HG02610 (cell line): ENCODE data around the gene TLK2.
A peak's percentile ranks its signal among the peaks of the same experiment; 100 is the strongest.
"Not testable (repeated sequence)": the region's sequence is repeated elsewhere in the genome, so short reads cannot be mapped to it uniquely, and the experiment has no call there.

Experiments used
- ATAC-seq: cut with Tn5 transposase; IDR thresholded peaks from one replicate; pipeline ENCODE4 v1.9.1; 2021; ENCODE audit warnings: mild to moderate bottlenecking, moderate library complexity; ENCODE audit not compliant: unreplicated experiment

The TLK2 gene

DNA sequence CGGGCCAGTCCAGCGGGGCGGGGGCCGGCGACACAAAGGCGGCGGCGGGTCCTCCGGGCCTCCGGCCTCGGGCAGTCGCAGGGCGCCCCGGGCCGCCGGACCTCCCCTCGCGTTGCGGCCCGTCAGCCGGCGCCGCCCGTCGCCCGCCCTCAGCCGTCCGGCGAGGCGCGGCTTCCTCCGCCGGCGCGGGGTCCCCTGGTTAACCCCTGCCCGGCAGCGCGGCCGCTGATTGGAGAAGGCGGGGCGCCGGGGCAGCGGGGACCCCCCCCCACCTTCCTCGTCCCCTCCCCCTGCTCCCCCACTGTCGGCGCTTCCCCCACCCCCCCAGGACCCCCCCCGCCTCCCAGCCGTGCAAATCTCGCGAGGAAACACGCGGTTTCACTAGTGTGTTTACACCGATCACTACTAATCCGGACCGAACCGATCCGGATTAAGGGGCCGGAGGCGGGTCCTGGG lies at the start of gene TLK2:
Gene TLK2 (plus strand): TSS at position 402 of the 456 bp plus-strand sequence. CDS start 2,301 bp downstream, outside the sequence.
- ATAC-seq, result peak; percentile 77

DNA sequence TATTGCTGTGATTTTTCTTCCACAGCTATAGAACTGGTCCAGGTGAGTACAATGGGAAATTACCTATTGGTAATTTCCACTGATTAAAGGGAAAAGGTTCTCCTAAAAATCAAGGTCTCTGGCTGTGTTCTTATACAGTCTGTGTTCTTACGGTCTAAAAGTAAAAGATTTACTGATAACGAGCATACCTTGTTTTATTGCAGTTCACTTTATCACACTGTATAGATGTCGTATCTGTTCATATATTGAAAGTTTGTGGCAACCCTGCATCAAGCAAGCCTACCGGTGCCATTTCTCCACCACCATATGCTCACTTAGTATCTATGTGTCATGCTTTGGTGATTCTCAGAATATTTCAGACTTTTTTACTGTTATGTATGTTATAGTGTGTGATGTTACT lies 43.4 kb upstream of the TLK2 start:
- ATAC-seq, result not testable (repeated sequence)

DNA sequence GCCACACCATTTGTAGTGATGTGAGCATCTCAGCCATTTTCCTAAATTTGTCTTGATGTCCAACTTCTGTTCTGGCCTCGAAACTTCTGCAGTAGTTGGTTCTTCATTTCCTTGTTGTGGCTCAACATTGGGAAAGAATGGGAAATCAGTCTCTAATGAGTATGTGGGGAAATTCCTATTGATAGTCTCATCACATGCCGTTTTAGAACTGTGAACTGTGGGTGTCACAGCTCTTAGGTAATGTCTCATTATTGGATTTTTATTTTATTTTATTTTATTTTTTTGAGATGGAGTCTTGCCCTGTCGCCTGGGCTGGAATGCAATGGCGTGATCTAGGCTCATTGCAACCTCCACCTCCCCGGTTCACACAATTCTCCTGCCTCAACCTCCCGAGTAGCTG lies 37.4 kb upstream of the TLK2 start:
- not testable (repeated sequence) for ATAC-seq

DNA sequence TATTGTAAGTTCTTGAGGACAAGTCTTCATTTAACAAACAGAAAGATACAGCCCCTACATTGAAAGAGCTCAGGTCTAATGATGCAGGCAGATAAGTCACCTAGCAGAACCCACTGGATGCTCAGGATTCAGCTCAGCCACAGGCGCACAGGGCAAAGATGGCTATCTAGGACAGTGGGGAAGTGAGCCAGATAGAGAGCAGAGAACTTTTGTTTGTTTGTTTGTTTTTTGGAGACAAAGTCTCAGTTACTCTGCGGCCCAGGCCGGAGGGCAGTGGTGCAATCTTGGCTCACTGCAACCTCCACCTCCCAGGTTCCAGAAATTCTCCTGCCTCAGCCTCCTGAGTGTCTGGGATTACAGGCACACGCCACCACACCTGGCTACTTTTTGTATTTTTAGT lies 34.6 kb upstream of the TLK2 start:
- no peak for ATAC-seq

DNA sequence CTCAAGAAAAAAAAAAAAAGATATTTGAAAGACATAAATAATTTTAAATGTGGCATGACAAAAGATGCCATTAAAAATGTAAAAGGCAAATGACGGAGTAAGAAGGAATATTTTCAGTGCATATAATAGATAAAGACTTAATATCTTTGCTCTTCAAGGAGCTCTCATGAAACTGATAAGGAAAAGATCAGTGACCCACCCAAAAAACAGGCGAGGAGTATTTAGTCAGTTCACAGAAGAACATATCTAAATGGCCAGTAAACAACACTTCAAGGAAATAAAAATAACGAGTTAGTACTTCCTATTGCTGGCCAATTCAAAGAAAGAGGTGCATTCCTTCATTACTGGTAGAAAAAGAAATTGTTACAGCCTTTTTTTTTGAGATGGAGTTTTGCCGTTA lies 32.8 kb upstream of the TLK2 start:
- ATAC-seq, result not testable (repeated sequence)

DNA sequence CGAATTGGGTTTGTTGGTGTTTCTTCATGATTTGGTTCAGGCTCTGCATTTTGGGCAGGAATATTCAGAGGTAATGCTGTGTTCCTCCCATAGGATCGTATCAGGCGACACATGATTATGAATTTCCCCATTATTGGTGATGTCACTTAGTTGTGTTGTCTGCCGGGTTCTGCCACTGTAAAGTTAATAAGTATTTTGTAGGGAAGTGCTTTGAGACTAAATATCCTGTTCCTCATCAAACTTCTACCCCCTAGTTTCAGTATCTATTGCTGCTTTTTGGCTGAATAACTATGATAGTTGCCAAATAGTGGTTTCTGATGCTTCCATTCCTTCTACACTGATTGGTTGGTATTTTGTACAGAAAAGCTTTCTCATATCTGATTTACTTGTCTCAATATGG lies 26.4 kb upstream of the TLK2 start:
- ATAC-seq, result not testable (repeated sequence)

DNA sequence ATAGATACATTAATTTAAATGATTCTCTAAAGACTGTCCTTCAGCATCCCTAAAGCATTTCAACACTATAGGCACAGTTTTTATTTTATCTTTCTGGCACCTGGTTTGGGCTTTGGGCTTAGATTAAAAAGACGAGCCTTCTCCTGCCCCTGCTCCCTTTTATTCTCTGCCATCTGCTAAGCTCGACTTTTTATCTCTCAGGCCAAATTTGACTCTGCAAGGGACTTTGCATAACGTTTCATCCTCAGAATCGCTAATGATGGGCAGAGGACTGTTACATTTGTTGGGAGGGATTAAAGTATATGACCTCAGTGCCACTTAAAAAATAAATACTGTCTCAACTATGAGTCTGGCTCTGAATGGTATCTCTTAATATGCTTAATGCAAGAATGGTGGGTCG lies 25.6 kb upstream of the TLK2 start:
- ATAC-seq, result not testable (repeated sequence)

DNA sequence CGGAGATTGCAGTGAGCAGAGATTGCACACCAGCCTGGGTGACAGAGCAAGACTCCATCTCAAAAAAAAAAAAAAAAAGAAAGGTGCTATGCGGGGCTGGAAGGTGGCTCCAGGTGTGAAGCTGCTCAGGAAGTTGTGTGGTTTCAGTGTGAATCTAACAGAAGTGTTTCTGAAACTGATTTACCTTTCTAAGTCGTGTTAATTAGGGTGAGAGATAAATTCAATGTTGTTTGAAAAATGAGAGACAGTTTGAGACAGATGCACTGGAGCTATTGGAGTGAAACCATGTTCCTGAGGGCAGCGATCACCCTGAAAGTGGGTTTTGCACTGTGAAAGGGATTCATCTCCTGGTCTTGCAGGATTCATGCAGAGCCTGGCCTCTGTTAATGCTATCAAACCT lies 25.0 kb upstream of the TLK2 start:
- peak; percentile 21 for ATAC-seq

DNA sequence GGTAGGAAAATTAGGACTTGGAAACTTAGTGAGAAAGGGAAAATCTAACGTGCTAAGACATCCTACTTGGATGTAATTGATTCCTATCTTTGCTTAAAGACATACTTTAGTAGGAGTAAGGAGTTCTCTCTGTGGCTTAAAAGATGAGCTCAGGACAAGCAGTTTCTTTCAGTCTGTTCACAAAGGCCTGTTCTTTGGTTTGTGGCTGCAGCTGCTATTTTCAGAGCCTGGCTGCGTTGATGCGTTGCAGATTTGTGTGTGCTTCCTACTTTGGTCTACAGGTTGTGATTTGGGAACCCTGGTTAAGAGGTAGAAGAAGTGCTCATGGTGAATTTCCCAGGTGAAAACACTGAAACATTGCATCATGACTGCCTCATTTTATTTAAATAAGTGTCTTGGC lies 24.5 kb upstream of the TLK2 start:
- peak; percentile 79 for ATAC-seq

DNA sequence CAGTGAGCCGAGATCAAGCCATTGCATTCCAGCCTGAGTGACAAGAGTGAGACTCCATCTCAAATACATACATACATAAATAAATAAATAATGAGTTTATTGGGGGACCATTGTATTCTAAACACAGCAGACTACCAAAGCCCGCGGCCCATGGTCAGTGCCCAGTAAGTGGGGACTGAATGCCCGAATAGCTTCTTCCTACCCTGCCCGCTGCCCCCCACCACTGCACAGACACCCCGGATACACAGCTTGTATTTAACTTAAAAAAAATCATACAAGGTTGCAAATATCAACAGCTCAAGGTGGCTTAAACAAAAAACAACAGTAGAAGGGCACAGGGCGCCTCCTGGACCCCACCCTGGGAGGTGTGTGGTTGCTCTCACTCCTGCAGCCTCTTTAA lies 22.6 kb upstream of the TLK2 start:
- no peak for ATAC-seq

DNA sequence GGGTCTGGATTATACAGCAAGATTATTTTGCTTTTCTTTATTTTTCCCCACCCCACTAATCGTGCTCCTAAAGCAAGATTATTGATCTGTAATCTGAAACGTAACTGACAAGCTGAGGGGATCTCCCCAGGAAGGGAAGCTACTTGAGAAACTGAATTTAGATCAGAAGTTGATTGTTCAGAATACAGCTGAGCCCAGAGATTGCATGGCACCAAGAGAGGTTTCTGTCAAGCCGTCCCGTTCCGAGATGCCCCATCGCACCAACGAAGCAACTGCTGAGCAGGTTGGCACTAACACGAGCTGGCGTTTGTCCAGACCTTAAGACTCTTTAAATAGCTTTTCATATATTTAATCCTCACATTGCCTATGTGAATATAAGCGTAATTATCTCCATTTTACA lies 20.1 kb upstream of the TLK2 start:
- not testable (repeated sequence) for ATAC-seq

DNA sequence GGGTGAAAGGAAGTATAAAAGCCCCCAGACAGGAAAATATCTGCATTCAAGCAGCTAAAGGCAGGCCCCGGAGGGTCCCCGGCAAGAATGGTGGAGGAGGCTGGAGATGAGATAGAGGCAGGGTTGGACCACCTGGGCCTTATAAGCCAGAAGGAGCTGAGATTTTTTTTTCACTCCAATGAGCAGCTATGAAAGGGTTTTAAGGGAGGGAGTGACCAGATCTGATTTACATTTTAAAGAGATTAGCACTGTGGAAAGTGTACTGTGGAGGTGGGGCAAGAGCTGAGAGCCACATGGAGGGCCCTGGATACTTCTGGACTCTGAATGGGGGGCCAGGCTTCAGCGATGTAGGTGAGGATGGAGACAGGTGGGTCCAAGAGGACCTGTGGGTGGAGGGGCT lies 14.2 kb upstream of the TLK2 start:
- not testable (repeated sequence) for ATAC-seq

DNA sequence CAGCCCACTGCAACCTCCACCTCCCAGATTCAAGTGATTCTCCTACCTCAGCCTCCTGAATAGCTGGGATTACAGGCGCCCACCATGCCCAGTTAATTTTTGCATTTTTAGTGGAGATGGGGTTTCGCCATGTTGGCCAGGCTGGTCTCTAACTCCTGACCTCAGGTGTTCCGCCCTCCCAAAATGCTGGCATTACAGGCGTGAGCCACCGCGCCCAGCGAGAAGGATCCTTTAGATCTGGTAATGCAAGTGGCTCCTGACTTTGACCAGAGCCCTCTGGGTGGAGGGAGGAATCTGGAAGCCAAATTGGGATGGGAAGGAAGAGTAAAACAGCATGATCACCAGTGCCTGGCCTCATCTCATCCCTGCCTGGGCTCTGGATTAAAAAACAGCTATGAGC lies 13.4 kb upstream of the TLK2 start:
- not testable (repeated sequence) for ATAC-seq

DNA sequence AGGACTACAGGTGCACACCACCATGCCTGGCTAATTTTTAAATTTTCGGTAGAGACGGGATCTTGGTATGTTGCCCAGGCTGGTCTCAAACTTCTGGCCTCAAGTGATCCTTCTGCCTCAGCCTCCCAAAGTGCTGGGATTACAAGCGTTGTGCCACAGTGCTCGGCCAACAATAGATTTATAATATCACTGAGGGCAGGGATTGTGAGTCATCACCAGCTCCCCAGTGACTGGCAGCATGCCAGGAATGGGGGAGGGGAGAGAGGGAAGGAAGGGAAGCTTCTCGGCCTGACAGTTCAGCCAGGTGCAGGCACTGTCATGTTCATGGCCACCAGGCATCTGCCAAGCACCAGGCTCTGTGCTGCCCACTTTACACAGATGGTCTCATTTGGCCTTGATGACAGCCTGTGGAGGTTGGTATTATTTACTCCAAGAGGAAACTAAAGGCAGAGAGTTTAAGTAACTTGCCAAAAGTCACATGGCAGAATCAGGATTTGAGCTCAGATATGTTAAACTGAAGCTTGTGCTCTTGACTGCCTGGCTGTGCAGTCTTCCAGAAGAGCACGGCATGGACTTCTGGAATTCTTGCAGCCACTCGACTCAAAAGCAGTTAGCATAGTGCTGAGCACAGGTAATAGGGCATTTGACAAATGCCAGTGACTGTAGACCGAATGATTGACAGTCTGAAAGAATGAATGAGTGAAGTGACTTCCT lies 7.8 kb upstream of the TLK2 start:
- ATAC-seq, result not testable (repeated sequence)

DNA sequence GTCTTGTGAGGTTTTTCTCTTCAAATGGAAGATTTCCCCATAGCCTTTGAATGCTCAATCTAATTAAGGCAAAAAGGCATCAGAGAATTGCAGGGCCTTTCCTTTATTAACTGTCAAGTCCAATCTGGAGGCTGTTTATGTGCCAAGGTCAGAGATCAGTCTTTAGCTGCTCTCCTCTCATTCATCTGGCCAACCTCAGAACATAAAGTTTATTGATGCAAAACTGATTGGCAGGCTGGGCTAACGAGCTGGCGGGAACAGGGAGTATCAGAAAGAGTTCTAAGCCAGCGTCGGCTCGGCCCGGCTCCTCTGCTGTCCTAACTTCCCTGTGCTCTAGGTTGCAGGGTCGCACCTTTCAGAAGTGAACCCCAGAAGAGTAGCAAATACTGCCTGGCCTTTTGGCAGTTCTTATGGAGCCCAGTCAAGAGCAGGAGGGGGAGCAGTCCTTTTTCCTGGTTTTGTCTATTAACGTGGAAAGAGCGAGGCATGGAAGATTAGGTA lies 7.2 kb upstream of the TLK2 start:
- not testable (repeated sequence) for ATAC-seq

DNA sequence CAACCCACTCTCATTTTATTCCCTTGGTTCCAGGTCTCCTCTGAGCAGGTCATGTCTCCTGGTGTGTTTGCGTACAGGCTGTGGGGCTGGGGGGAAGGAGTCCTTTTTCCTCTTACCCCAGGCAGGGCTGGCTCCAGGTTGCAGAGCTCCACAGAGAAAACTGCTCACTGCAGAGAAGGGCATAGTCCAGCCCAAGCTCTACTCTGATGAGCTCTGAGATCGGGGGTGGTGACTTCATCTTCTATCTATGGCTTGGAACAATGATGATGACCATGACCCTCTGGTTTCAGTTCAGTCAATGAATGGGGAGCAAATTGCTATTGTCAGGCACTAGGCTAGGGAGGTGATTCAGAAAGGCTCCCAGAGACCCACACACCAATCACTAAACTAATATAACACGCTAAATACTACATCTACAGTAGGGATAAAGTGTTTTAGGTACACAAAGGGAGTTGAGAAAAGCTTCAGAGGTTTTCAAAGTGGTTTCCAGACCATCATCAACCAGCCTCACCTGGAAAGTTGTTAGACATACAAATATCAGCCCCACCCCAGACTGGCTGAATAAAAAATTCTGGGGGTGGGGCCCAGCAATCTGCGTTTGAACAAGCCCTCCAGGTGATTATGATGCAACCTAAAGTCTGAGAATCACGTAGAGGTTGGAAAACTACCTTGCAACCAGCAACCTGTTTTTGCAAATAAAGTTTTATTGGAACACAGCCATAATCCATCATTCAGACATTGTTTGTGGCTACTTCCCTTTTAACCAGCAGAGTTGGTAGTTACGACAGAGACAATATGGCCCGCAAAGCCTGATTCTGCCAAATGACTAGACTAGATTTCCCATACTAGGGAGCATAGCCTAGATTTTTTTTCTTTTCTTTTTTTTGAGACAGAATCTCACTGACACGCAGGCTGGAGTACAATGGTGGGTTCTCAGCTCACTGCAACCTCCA lies 5.3 kb upstream of the TLK2 start:
- not testable (repeated sequence) for ATAC-seq

DNA sequence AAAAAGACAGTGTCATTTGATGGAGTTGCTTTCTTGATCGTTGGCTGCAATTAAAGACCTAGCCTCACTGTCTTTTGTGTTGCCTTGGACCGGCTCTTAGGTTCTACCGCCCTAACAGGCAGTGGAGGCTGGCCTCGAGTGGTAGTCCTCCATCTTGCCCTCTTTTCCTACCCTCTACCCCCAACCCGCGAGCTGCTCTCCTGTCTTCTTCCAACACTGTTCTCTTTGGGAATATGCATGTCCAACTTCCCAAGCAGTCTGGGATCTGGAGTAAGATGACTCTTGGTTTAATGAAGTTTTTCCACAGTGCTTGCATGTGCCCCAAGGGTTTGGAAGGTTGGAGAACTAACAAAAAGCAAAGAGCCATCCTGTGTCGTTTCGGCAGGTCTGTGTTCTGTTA lies 1.5 kb upstream of the TLK2 start:
- not testable (repeated sequence) for ATAC-seq

DNA sequence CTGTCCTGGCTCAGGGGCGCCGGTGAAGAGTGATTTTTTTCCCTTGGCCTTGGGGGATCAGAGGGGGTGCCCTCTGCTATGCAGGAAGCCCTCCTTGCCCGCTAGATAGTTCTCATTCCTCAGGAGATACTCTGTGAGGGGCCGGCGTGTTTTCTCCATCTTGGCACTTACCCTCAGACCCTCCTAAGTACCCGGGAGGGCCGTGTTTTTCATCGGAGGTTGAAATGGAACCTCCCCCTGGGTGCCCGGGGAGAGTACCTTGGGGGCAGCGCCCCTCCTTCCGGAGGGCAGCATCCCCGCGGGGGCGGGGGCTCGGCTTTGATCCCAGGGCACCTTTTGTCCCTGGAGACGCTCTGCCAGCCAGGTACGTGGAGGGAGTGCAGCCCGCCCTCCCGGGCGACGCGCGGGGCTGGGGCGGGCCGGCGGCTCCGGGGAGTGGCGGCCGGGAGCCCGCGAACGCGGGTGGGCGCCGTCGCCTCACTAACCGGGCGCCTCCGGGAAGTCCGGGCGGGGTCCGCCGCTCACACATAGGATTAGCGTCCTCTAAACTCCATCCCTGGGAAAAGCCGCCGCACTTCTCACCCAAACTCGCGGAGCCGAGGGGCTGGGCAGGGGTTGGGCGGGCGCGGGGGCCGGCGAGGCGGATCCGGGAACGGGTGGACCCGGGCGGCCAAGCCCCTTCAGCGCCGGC lies 762 bp upstream of the TLK2 start:
- peak; percentile 25 for ATAC-seq

DNA sequence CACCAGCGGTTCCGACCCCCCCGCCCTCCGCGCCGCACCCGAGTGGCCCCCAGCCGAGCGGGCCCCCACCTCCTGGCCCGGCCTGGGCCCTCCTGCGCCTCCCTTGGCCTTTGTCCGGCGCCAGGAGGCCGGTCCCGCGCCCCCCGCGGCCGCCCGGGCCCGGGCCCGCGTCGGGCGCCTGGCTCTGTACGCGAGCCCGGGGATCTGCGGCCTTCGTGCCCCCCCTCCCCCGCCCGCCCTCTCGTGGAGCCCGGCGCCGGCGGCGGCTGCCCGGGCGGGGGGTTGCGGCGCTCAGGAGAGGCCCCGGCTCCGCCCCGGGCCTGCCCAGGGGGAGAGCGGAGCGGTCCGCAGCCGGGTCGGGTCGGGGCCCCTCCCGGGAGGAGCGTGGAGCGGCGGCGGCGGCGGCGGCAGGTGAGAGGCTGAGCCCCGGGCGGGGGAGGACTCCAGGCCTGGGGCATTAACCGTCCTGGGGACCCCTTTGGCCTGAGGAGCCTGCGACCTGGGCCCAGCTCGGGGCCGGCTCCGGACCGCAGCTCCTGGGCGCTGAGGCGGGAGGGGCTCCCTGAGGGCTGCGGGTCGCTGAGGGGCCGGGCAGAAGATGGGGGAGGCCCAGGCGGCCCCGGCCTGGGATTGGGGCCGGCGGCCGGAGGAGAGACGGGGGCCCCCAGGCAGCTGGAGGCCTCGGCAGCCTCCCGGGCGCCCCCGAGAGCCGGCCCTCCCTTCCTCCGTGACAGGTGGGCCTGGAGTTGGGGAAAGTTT lies 434 bp downstream of the TLK2 start:
- ATAC-seq, result peak; percentile 29

DNA sequence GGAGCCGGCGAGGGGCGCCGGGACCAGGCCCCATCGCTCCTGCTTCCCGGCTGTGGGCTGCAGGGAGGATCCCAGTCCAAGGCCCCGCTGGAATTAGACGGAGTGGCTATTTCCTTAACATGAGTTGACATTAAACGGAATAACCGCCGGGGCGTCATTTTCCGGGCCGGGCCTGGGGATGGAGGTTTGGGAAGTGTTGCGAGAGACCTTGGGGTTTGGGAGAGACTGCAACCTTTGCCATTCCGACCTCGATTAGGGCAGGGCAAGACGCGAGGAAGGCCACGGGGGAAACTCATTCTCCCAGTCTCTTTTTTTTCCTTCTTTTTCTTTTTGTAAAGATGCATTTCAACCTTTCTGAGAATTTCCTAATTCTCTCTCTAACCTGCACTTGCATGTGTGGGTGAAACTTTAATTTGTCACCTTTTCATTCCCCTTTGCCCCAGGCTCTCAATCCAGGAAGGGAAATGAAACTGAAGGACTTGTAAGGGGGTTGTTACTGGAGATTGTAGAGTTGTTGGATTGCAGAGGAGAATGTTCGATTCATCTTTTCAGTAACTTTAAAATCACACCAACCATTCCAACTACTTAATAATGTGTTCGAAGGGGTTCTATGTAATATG lies 1.1 kb downstream of the TLK2 start:
- ATAC-seq, result not testable (repeated sequence)
